ENCODE measurements around the gene TBC1D8. TPM values are rescaled to one million over a fixed set of nuclear protein-coding genes. Genes with fewer than 3 reads are reported as not detected.

The TBC1D8 gene
- total and polyA plus RNA-seq, 9 donors: 18.3 to 26.6 (median 20.6) TPM

- Histone ChIP-seq H3K4me1 (ENCODE audit: control insufficient read depth, insufficient read depth, low read length) (no peaks in the 10 kb centered on the region), H3K27me3 (ENCODE audit: control insufficient read depth, insufficient read depth, low read length) (no peaks in the 10 kb centered on the region), H3K9me3 (replicated peaks; ENCODE audit: control insufficient read depth, low read depth, low read length) (no peaks in the 10 kb centered on the region), H3K27ac (ENCODE audit: low read length) (no peak overlapping the region), H3K4me3 (ENCODE audit: low read length) (no peak overlapping the region), H3K36me3 (ENCODE audit: control insufficient read depth, insufficient read depth, low read length) (no peaks in the 10 kb centered on the region)
- DNase-seq: peak; percentile 19
- 56% methylated on average over 1 of the region's 1 CpG for WGBS (ENCODE audit: insufficient coverage)
These were observed 69.7 kb downstream of the TBC1D8 start for GRCh38 chr2:101081375-101081907.

- H3K4me3 ChIP-seq (ENCODE audit: low read length): no peak overlapping the region
- no peaks in the 10 kb centered on the region for H3K9me3 ChIP-seq (replicated peaks; ENCODE audit: control insufficient read depth, low read depth, low read length)
- H3K27ac ChIP-seq (ENCODE audit: low read length): no peak overlapping the region
- no peaks in the 10 kb centered on the region for H3K36me3 ChIP-seq (ENCODE audit: control insufficient read depth, insufficient read depth, low read length)
- WGBS (ENCODE audit: insufficient coverage): 93% methylated on average over 3 of the region's 14 CpGs
- no peak for DNase-seq
- H3K27me3 ChIP-seq (ENCODE audit: control insufficient read depth, insufficient read depth, low read length): no peaks in the 10 kb centered on the region
- H3K4me1 ChIP-seq (ENCODE audit: control insufficient read depth, insufficient read depth, low read length): no peaks in the 10 kb centered on the region
These were observed 70.7 kb downstream of the TBC1D8 start for GRCh38 chr2:101080211-101081068.

DNA sequence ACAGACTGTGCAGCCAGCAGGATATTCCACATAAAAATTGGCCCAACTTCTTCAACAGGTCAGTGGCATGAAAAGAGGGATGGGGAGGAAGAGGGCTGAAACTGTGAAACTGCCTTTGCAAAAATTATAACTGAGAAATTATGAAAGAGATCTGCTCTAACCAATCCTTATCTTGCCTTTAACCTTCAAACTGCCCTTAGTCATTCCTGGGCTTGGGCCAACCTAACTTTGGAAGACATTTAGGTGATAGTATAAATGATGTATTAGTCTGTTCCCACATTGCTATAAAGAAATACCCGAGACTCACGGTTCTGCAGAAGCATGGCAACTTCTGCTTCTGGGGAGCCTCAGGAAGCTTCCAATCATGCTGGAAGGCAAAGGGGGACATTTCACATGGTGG lies 74.6 kb downstream of the TBC1D8 start:
- 80% methylated on average over 1 of the region's 2 CpGs for WGBS (ENCODE audit: insufficient coverage)
- H3K9me3 ChIP-seq (replicated peaks; ENCODE audit: control insufficient read depth, low read depth, low read length): peaks cover 6% of the 10 kb centered on the region

DNA sequence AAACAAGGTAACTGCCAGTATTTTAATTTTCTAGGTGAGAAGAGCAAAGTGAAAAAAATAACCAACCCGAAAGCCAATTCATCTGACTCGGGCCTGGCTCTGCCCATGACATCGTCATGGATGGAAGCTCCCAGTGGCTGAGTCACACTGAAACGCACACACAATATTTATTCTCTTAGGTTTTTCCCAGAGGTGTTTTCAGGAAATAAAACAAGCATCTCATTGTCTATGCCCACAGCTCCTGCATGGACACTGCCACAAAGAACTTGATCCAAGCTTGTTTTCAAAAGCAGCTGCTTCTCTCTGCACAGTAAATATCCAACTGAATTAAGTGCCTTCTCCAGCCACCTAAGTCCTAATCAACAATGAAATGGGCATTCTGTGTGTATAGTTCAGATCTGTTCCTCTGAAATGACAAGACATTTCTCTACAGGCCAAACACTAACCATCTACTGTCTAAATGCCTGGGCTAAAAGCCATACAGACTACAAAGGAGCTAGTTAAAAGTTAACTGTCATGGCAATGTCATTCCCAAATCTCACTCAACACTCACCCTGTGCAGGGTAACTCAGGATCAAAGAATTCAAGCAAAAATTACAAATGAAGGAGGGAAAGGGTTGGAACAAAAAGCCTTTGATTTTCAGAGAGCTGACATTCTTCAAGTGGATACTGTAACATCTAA lies 86.2 kb downstream of the TBC1D8 start:
- peak; percentile 32 for DNase-seq
- Histone ChIP-seq H3K4me1 (ENCODE audit: control insufficient read depth, insufficient read depth, low read length) (peaks cover 15% of the 10 kb centered on the region), H3K27ac (ENCODE audit: low read length) (no peak overlapping the region), H3K36me3 (ENCODE audit: control insufficient read depth, insufficient read depth, low read length) (no peaks in the 10 kb centered on the region), H3K9me3 (replicated peaks; ENCODE audit: control insufficient read depth, low read depth, low read length) (no peaks in the 10 kb centered on the region), H3K4me3 (ENCODE audit: low read length) (no peak overlapping the region), H3K27me3 (ENCODE audit: control insufficient read depth, insufficient read depth, low read length) (no peaks in the 10 kb centered on the region)
- 52% methylated on average over 4 of the region's 4 CpGs for WGBS (ENCODE audit: insufficient coverage)

More for the DNA sequence above, 74.6 kb downstream of the TBC1D8 start:
- Histone ChIP-seq H3K27me3 (ENCODE audit: control insufficient read depth, insufficient read depth, low read length) (no peaks in the 10 kb centered on the region), H3K4me3 (ENCODE audit: low read length) (no peak overlapping the region), H3K4me1 (ENCODE audit: control insufficient read depth, insufficient read depth, low read length) (no peaks in the 10 kb centered on the region), H3K27ac (ENCODE audit: low read length) (no peak overlapping the region), H3K36me3 (ENCODE audit: control insufficient read depth, insufficient read depth, low read length) (no peaks in the 10 kb centered on the region)
- DNase-seq: no peak

DNA sequence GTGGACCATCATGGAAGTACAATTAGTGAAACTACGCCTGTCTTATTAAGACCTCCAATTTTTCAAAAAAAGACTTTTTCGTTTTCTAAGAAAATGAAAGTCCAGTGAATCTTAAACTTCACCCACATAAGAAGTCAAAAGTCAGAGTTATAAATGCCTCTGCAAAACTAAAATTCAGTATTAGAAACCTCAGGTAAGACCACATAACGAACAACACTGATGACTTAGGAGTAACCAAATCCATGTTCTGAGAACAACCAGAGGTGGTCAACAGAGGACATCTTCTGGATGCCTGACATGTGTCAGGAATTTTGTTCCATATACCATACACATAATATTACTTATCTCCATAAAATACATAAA lies 86.7 kb downstream of the TBC1D8 start:
- Histone ChIP-seq H3K9me3 (replicated peaks; ENCODE audit: control insufficient read depth, low read depth, low read length) (no peaks in the 10 kb centered on the region), H3K4me1 (ENCODE audit: control insufficient read depth, insufficient read depth, low read length) (peaks cover 15% of the 10 kb centered on the region), H3K27me3 (ENCODE audit: control insufficient read depth, insufficient read depth, low read length) (no peaks in the 10 kb centered on the region), H3K36me3 (ENCODE audit: control insufficient read depth, insufficient read depth, low read length) (no peaks in the 10 kb centered on the region), H3K27ac (ENCODE audit: low read length) (peak overlapping the region; percentile 69), H3K4me3 (ENCODE audit: low read length) (no peak overlapping the region)
- DNase-seq: no peak
- WGBS (ENCODE audit: insufficient coverage): 93% methylated on average over 2 of the region's 3 CpGs

- no peaks in the 10 kb centered on the region for H3K27me3 ChIP-seq (ENCODE audit: control insufficient read depth, insufficient read depth, low read length)
- no peaks in the 10 kb centered on the region for H3K36me3 ChIP-seq (ENCODE audit: control insufficient read depth, insufficient read depth, low read length)
- peak overlapping the region; percentile 69 for H3K27ac ChIP-seq (ENCODE audit: low read length)
- WGBS (ENCODE audit: insufficient coverage): 46% methylated on average over 2 of the region's 2 CpGs
- DNase-seq: no peak
- H3K4me3 ChIP-seq (ENCODE audit: low read length): no peak overlapping the region
- peaks cover 15% of the 10 kb centered on the region for H3K4me1 ChIP-seq (ENCODE audit: control insufficient read depth, insufficient read depth, low read length)
- H3K9me3 ChIP-seq (replicated peaks; ENCODE audit: control insufficient read depth, low read depth, low read length): no peaks in the 10 kb centered on the region
These were observed 87.1 kb downstream of the TBC1D8 start for GRCh38 chr2:101064125-101064502.

DNA sequence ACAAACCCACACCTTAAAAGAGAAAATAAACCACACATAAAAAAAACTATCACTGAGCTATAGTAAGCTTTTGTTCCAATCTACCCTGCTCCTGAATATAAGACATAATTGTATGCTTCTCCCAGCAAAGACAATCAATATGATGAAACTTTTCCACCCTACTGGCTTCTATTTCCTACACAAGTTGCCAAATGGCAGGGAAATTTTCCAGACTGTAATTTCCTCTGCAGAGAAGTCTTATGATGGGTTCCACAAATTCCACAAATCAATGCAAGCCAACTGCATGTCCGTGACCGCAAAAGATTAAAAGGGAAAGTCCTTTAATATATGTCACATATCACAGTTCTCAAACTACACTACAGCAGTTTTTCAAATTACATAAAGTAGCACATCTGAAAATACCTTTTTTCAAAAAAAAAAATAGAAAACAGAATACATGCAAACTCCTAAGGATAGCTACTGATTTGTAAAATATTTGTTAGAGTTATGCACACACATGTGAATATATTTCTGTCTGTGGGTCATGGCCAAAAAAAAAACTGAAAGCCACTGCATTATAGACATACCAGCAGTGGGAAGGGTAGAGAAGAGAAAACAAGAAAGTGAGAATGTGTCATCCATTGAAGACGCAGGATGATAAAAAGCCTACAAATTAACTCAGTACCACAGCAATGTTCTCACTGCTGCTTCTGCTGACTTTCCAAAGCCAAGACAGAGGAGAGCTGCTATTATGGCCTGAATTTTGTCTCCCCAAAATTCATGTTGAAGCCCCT lies 87.6 kb downstream of the TBC1D8 start:
- peak overlapping the region; percentile 69 for H3K27ac ChIP-seq (ENCODE audit: low read length)
- H3K27me3 ChIP-seq (ENCODE audit: control insufficient read depth, insufficient read depth, low read length): no peaks in the 10 kb centered on the region
- DNase-seq: peak; percentile 96
- no CpG with 5 or more reads among the region's 3 CpGs for WGBS (ENCODE audit: insufficient coverage)
- H3K9me3 ChIP-seq (replicated peaks; ENCODE audit: control insufficient read depth, low read depth, low read length): no peaks in the 10 kb centered on the region
- H3K4me1 ChIP-seq (ENCODE audit: control insufficient read depth, insufficient read depth, low read length): peaks cover 15% of the 10 kb centered on the region
- H3K4me3 ChIP-seq (ENCODE audit: low read length): no peak overlapping the region
- no peaks in the 10 kb centered on the region for H3K36me3 ChIP-seq (ENCODE audit: control insufficient read depth, insufficient read depth, low read length)

DNA sequence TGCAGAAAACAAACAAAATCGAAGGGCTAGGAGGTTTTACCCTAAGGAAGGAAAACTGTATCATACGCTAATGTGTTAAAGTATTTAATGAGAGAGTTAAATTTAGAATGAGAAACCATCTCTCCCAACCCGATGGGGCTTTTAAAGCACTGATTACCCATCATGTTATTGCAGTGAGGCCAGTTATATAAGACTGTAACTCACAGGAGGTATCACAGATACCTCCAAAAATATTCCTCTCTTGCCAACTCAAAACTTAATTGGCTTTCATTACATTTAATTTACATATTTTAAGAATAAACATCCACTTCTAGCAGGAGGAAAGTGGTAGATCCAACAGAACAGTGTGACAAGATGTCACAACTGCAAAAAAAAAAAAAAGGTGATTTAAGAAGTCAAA lies 92.8 kb downstream of the TBC1D8 start:
- Histone ChIP-seq H3K4me3 (ENCODE audit: low read length) (no peak overlapping the region), H3K4me1 (ENCODE audit: control insufficient read depth, insufficient read depth, low read length) (peaks cover 5% of the 10 kb centered on the region), H3K36me3 (ENCODE audit: control insufficient read depth, insufficient read depth, low read length) (peaks cover 14% of the 10 kb centered on the region), H3K27me3 (ENCODE audit: control insufficient read depth, insufficient read depth, low read length) (no peaks in the 10 kb centered on the region), H3K27ac (ENCODE audit: low read length) (no peak overlapping the region), H3K9me3 (replicated peaks; ENCODE audit: control insufficient read depth, low read depth, low read length) (no peaks in the 10 kb centered on the region)
- DNase-seq: no peak
- WGBS (ENCODE audit: insufficient coverage): no CpG with 5 or more reads among the region's 3 CpGs

DNA sequence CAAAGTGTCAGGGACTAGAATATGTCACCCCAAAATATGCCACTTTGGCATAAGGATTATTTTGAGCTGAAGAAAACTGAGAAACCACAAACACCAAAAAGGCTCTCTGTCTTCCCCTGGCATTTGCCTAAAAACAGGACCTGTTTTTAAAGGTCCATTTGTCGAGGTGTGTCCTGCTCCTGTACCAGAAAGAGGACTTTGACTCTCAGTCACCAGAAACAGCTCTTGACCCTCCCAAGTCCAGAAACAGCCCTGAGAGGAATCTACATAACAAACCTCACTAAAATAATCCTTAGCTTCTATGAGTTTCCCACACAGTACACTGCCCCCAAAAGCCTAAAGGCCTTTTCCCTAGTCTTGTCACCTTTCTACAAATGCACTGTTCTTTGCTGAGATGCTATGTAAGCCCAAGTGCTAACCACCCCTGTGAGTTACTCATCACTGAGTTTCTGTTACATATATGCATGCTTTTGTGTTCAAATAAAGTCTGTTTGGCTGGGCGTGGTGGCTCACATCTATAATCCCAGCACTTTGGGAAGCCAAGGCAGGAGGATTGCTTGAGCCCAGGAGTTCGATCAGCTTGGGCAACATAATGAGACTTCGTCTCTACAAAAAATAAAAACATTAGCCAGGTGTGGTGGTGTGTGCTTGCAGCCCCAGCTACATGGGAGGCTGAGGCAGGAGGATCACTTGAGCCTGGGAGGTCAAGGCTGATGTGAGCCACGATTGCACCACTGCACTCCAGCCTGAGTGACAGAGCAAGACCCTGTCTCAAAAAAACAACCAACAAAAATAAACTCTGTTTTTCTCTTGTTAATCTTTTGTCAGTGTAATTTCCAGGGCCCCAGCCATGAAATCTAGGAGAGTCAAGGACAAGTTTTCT lies 93.9 kb downstream of the TBC1D8 start:
- Histone ChIP-seq H3K4me1 (ENCODE audit: control insufficient read depth, insufficient read depth, low read length) (no peaks in the 10 kb centered on the region), H3K4me3 (ENCODE audit: low read length) (no peak overlapping the region), H3K9me3 (replicated peaks; ENCODE audit: control insufficient read depth, low read depth, low read length) (no peaks in the 10 kb centered on the region), H3K27ac (ENCODE audit: low read length) (no peak overlapping the region), H3K36me3 (ENCODE audit: control insufficient read depth, insufficient read depth, low read length) (peaks cover 21% of the 10 kb centered on the region), H3K27me3 (ENCODE audit: control insufficient read depth, insufficient read depth, low read length) (no peaks in the 10 kb centered on the region)
- 90% methylated on average over 1 of the region's 5 CpGs for WGBS (ENCODE audit: insufficient coverage)
- DNase-seq: no peak

Data from muscle of leg (tissue), 11 donors.